Measurements from ENCODE around the gene SLC29A4. TPM values are rescaled to one million over a fixed set of nuclear protein-coding genes. Genes with fewer than 3 reads are reported as not detected.
A peak's percentile ranks its signal among the peaks of the same experiment; 100 is the strongest.

The SLC29A4 gene
- total and polyA plus RNA-seq, 2 of the 13 experiments (the other 11 are each of a cell fraction or from before 2014, with no cell fraction given), result 29.7 to 31.7 TPM

DNA sequence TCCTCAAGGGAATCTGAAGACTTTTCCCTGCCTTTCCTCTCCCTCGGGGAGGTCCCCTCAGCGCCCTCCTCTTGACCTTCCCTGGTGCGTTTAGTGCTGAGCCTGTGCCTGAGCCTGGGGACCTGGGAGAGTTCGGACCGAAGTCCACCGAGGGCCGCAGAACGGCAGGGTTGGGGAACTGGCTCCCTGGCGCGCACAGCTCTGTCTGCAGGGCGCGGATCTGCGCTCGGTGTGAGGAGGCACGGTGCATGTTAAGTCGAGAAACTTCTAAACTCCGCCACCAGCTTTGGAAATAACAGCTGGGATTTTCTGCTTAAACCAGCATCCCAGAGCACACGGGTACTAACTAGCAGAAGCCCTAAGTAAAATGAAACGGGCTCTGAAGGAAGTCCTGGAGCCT, 44.2 kb upstream of the SLC29A4 start (continued):
- TF ChIP-seq ZNF761 (CRISPR knock-in tag; conservative IDR thresholded peaks at IDR 0.05) (no peak), BRCA1 (CRISPR knock-in tag; IDR thresholded peaks at IDR 0.05) (no peak), ZNF720 (CRISPR knock-in tag; IDR thresholded peaks at IDR 0.05) (no peak), CBX1 (IDR thresholded peaks at IDR 0.05; ENCODE audit: low read depth) (no peak), CBX5 (CRISPR knock-in tag; IDR thresholded peaks at IDR 0.05; ENCODE audit: borderline replicate concordance) (0 out of 2 replicates have a peak, but pooled peaks have one; percentile 20), ZFY (CRISPR knock-in tag; IDR thresholded peaks at IDR 0.05) (0 out of 2 replicates have a peak, but pooled peaks have one; percentile 34), TMF1 (CRISPR knock-in tag; IDR thresholded peaks at IDR 0.05; ENCODE audit: low read depth) (no peak), KLF6 (CRISPR knock-in tag; IDR thresholded peaks at IDR 0.05) (no peak), ZNF484 (CRISPR knock-in tag; IDR thresholded peaks at IDR 0.05; ENCODE audit: borderline replicate concordance, low read depth) (no peak), RBM39 (IDR thresholded peaks at IDR 0.05; ENCODE audit: low read depth, low read length, poor library complexity, severe bottlenecking) (peak; percentile 49), HNRNPH1 (optimal IDR thresholded peaks at IDR 0.05; ENCODE audit: low read depth, low read length) (no peak), ZNF160 (CRISPR knock-in tag; IDR thresholded peaks at IDR 0.05) (no peak), ZNF326 (CRISPR knock-in tag; IDR thresholded peaks at IDR 0.05; ENCODE audit: borderline replicate concordance) (no peak), ZNF329 (CRISPR knock-in tag; IDR thresholded peaks at IDR 0.05; ENCODE audit: low read depth) (0 out of 2 replicates have a peak, but pooled peaks have one; percentile 35), GTF2F1 (IDR thresholded peaks at IDR 0.05; ENCODE audit: low read length) (no peak), GFI1 (CRISPR knock-in tag; IDR thresholded peaks at IDR 0.05; ENCODE audit: borderline replicate concordance) (no peak), ZNF589 (CRISPR knock-in tag; conservative IDR thresholded peaks at IDR 0.05) (no peak)
- TF ChIP-seq, protein P1, sequence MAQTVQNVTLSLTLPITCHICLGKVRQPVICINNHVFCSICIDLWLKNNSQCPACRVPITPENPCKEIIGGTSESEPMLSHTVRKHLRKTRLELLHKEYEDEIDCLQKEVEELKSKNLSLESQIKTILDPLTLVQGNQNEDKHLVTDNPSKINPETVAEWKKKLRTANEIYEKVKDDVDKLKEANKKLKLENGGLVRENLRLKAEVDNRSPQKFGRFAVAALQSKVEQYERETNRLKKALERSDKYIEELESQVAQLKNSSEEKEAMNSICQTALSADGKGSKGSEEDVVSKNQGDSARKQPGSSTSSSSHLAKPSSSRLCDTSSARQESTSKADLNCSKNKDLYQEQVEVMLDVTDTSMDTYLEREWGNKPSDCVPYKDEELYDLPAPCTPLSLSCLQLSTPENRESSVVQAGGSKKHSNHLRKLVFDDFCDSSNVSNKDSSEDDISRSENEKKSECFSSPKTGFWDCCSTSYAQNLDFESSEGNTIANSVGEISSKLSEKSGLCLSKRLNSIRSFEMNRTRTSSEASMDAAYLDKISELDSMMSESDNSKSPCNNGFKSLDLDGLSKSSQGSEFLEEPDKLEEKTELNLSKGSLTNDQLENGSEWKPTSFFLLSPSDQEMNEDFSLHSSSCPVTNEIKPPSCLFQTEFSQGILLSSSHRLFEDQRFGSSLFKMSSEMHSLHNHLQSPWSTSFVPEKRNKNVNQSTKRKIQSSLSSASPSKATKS (CRISPR knock-in tag; IDR thresholded peaks at IDR 0.05), result no peak
- TF ChIP-seq, protein P2, sequence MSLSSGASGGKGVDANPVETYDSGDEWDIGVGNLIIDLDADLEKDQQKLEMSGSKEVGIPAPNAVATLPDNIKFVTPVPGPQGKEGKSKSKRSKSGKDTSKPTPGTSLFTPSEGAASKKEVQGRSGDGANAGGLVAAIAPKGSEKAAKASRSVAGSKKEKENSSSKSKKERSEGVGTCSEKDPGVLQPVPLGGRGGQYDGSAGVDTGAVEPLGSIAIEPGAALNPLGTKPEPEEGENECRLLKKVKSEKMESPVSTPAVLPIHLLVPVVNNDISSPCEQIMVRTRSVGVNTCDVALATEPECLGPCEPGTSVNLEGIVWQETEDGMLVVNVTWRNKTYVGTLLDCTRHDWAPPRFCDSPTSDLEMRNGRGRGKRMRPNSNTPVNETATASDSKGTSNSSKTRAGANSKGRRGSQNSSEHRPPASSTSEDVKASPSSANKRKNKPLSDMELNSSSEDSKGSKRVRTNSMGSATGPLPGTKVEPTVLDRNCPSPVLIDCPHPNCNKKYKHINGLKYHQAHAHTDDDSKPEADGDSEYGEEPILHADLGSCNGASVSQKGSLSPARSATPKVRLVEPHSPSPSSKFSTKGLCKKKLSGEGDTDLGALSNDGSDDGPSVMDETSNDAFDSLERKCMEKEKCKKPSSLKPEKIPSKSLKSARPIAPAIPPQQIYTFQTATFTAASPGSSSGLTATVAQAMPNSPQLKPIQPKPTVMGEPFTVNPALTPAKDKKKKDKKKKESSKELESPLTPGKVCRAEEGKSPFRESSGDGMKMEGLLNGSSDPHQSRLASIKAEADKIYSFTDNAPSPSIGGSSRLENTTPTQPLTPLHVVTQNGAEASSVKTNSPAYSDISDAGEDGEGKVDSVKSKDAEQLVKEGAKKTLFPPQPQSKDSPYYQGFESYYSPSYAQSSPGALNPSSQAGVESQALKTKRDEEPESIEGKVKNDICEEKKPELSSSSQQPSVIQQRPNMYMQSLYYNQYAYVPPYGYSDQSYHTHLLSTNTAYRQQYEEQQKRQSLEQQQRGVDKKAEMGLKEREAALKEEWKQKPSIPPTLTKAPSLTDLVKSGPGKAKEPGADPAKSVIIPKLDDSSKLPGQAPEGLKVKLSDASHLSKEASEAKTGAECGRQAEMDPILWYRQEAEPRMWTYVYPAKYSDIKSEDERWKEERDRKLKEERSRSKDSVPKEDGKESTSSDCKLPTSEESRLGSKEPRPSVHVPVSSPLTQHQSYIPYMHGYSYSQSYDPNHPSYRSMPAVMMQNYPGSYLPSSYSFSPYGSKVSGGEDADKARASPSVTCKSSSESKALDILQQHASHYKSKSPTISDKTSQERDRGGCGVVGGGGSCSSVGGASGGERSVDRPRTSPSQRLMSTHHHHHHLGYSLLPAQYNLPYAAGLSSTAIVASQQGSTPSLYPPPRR (CRISPR knock-in tag; IDR thresholded peaks at IDR 0.05; ENCODE audit: borderline replicate concordance), result no peak
- TF ChIP-seq, protein P3, sequence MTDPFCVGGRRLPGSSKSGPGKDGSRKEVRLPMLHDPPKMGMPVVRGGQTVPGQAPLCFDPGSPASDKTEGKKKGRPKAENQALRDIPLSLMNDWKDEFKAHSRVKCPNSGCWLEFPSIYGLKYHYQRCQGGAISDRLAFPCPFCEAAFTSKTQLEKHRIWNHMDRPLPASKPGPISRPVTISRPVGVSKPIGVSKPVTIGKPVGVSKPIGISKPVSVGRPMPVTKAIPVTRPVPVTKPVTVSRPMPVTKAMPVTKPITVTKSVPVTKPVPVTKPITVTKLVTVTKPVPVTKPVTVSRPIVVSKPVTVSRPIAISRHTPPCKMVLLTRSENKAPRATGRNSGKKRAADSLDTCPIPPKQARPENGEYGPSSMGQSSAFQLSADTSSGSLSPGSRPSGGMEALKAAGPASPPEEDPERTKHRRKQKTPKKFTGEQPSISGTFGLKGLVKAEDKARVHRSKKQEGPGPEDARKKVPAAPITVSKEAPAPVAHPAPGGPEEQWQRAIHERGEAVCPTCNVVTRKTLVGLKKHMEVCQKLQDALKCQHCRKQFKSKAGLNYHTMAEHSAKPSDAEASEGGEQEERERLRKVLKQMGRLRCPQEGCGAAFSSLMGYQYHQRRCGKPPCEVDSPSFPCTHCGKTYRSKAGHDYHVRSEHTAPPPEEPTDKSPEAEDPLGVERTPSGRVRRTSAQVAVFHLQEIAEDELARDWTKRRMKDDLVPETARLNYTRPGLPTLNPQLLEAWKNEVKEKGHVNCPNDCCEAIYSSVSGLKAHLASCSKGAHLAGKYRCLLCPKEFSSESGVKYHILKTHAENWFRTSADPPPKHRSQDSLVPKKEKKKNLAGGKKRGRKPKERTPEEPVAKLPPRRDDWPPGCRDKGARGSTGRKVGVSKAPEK (CRISPR knock-in tag; IDR thresholded peaks at IDR 0.05; ENCODE audit: borderline replicate concordance), result no peak
- TF ChIP-seq, protein P4, sequence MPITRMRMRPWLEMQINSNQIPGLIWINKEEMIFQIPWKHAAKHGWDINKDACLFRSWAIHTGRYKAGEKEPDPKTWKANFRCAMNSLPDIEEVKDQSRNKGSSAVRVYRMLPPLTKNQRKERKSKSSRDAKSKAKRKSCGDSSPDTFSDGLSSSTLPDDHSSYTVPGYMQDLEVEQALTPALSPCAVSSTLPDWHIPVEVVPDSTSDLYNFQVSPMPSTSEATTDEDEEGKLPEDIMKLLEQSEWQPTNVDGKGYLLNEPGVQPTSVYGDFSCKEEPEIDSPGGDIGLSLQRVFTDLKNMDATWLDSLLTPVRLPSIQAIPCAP (CRISPR knock-in tag; IDR thresholded peaks at IDR 0.05; ENCODE audit: low read depth), result no peak
